Right kidney (tissue), 1 donor: ENCODE results near the gene HCFC1R1.
"Not testable (repeated sequence)": the region's sequence is repeated elsewhere in the genome, so short reads cannot be mapped to it uniquely, and the experiment has no call there.

ENCODE experiments used
- DNase-seq: peaks from one replicate; pipeline ENCODE4 v3.0.0-alpha.2; 2016

Gene HCFC1R1

GRCh38 chr16:3058139-3059030, 34.6 kb upstream of the HCFC1R1 start:
- DNase-seq = no peak

GRCh38 chr16:3057181-3058138, 33.7 kb upstream of the HCFC1R1 start:
- no peak for DNase-seq

- DNase-seq = no peak
These were observed 32.8 kb upstream of the HCFC1R1 start for GRCh38 chr16:3056336-3057180.

GRCh38 chr16:3055734-3056115, 32.0 kb upstream of the HCFC1R1 start:
- DNase-seq = not testable (repeated sequence)

GRCh38 chr16:3054965-3055733, 31.4 kb upstream of the HCFC1R1 start:
- no peak for DNase-seq

DNA sequence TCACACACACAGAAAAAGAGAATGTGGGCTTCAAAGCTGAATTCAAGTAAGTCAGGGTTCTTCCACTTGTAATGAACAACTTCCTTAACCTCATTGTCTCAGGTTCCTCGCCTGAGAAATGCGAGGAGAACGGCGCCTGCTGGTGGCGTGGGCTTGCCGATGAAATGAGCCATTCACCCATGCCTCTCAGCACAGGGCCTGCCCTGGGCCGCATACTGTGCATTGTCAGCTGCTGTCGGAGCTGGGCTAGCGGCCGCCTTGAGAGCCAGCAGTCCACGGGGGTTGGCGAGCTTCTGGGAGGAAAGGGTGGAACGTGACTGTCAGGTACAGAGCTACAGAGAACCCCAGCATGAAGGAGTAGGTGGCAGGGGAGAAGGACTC, 29.6 kb upstream of the HCFC1R1 start:
- not testable (repeated sequence) for DNase-seq

DNA sequence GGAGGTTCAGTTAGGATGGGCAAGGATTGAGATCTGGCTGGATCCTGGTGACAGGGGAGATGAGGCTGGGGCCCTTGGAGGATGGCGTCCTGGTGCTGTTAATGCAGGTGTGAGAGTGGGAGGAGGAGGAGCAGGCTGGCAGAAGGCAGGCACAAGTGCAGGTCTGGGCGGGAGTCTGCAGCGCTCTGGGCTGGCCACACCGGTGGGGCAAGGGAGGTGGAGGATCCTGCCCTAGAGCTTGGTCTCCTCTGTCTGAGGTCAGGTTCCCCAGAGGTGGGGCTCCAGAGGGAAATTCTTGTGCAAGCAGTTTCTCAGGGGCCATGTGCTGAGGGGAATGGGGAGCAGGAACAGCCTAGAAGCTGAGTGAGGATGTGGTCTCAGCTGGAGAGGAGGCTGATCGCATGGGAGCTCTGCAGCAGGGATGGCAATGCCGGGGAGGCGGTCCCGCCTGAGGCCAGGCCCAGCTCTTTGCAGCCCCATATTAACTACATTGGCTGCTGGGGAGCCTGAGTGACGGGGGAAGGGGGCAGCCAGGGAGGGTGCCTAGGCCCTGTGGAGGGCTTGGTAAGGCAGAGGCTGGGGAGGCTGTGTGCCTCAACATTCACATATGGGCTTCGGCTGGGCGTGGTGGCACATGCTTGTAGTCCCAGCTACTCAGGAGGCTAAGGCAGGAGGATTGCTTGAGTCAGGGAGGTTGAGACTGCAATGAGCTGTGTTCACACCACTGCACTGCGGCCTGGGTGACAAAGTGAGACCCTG, 29.0 kb upstream of the HCFC1R1 start:
- not testable (repeated sequence) for DNase-seq

- DNase-seq = no peak
These were observed 27.8 kb upstream of the HCFC1R1 start for GRCh38 chr16:3051494-3051893.

DNA sequence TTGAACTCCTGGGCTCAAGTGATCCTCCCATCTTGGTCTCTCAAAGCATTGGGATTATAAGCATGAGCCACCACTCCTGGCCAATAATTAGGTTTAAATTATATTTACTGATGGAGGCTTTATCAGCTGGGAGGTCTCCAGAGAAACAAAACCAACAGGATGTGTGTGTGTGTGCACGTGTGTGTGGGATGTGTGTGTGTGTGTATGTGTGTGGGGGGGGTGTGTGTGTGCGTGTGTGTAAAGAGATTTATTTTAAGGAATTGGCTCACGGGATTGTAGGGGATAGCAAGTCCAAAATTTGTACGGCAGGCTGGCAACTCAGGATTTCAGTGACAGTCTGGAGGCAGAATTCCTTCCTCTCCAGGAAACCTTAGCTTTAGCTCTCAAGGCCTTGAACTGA, 27.3 kb upstream of the HCFC1R1 start:
- no peak for DNase-seq

DNA sequence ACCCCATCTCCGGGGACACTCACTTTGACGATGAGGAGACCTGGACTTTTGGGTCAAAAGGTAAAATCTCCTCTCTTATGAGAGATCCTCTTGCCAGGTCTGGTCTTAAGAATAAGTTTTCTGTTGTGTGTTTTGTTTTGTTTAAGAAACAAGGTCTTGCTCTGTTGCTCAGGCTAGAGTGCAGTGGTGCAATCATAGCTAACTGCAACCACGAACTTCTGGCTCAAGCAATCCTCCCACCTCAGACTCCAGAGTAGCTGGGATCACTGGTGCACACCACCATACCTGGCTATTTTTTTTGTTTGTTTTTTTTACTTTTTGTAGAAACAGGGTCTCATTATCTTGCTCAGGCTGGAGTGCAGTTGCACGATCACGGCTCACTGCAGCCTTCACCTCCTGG, 26.7 kb upstream of the HCFC1R1 start:
- no peak for DNase-seq

GRCh38 chr16:3049921-3050481, 26.3 kb upstream of the HCFC1R1 start:
- DNase-seq = no peak

GRCh38 chr16:3047387-3047720, 23.6 kb upstream of the HCFC1R1 start:
- no peak for DNase-seq

DNA sequence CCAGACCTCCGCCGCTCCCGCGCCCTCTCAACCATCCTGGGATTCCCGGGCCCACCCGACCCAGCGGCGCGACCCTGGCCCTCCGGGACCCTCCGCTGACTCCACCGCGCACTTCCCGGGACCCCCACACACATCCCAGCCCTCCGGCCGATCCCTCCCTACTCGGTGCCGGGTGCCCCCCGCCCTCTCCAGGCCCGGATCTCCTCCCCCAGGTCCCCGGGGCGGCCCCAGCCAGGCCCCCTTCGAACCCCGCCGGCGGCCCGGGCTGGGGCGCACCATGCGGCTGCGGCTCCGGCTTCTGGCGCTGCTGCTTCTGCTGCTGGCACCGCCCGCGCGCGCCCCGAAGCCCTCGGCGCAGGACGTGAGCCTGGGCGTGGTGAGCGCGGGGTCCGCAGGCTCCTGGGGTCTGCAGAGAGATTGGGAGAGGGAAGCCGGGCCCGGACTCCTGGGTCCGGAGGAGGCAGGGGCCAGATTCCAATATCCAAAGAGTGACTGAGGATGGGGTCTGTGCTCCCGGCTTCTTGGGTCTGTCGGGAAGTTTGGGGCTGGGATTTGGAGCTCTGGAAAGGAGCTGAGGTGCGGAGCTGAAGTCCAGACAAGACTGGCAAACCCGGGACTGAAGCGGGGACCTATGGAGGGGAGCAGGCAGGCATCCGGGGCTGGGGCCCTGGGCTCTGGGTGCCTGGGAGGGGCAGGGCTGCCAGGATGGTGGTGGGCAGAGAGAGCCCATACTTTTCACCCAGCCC, 23.1 kb upstream of the HCFC1R1 start:
- DNase-seq = peak; percentile 54

- peak; percentile 63 for DNase-seq
These were observed 22.3 kb upstream of the HCFC1R1 start, which contains the start of gene MMP25 for GRCh38 chr16:3045758-3046640. TSS of gene MMP25 (plus strand) at chr16:3046561. CDS start at chr16:3046918, 357 bp downstream.

GRCh38 chr16:3044708-3045107, 21.0 kb upstream of the HCFC1R1 start:
- DNase-seq = no peak

- DNase-seq = no peak
These were observed 18.6 kb upstream of the HCFC1R1 start for GRCh38 chr16:3042376-3042775.

- DNase-seq = no peak
These were observed 15.2 kb upstream of the HCFC1R1 start for GRCh38 chr16:3038896-3039295.

- DNase-seq = no peak
These were observed 14.5 kb upstream of the HCFC1R1 start for GRCh38 chr16:3038256-3038655.
